ENCODE data around the gene ELOF1.

GRCh38 chr19:11598103-11598483 lies 39.1 kb upstream of the ELOF1 start:
- TF ChIP-seq CHD4 (IDR thresholded peaks at IDR 0.05; ENCODE audit: borderline replicate concordance), result no peak
- no peak for TF ChIP-seq POLR2A (IDR thresholded peaks at IDR 0.05; ENCODE audit: low read length)
- no peak for TF ChIP-seq CTCF (IDR thresholded peaks at IDR 0.05)
- TF ChIP-seq ELK1 (IDR thresholded peaks at IDR 0.05; ENCODE audit: low read depth, low read length), result no peak
- no peak for TF ChIP-seq EP300 (IDR thresholded peaks at IDR 0.05)
- no peak for TF ChIP-seq ESRRA (IDR thresholded peaks at IDR 0.05; ENCODE audit: borderline replicate concordance, low read length)
- no peak for TF ChIP-seq FOSL2 (IDR thresholded peaks at IDR 0.05)
- TF ChIP-seq FOSL2 (CRISPR knock-in tag; IDR thresholded peaks at IDR 0.05), result no peak
- TF ChIP-seq HDAC2 (IDR thresholded peaks at IDR 0.05), result no peak
- no peak for TF ChIP-seq RNF2 (IDR thresholded peaks at IDR 0.05; ENCODE audit: borderline replicate concordance, low read depth)
- TF ChIP-seq JUNB (IDR thresholded peaks at IDR 0.05), result no peak
- TF ChIP-seq BCL3 (IDR thresholded peaks at IDR 0.05), result no peak
- no peak for TF ChIP-seq CBX2 (IDR thresholded peaks at IDR 0.05; ENCODE audit: borderline replicate concordance, low read depth)
- TF ChIP-seq NR3C1 (IDR thresholded peaks at IDR 0.05), result no peak
- no peak for TF ChIP-seq KDM1A (IDR thresholded peaks at IDR 0.05; ENCODE audit: low read depth)
